HCT116 (cell line): Measurements from ENCODE around the gene IL9. TPM values are rescaled to one million over a fixed set of nuclear protein-coding genes. Genes with fewer than 3 reads are reported as not detected.

ENCODE experiments used
- ATAC-seq: fragments of 200-7000 bp; cut with Tn5 transposase; 2 replicates; pipeline ENCODE4 v1.9.1; 2020; ENCODE audit warnings: mild to moderate bottlenecking, moderate library complexity
- BruUV-seq: library from RNA; stranded (reverse); fragments of 400-500 nt; replicated peaks from 2 replicates; lab custom pipeline; 2021; lab: Mats Ljungman, UMichigan
- CTCF ChIA-PET: fragments of 300-600 bp; sonication (Branson Sonifier 250); formaldehyde crosslinking; loops from one replicate; lab custom pipeline; 2021; ENCODE audit warnings: antibody characterized with exemption; lab: Charles Lee
- POLR2A ChIA-PET: fragments of 300-600, 350-600 bp; sonication (Branson Sonifier 250); formaldehyde crosslinking; loops from one replicate; lab custom pipeline; 2021; ENCODE audit warnings: antibody characterized with exemption; lab: Charles Lee
- RAD21 ChIA-PET, 2 experiments: fragments of 300-600 bp; sonication (Branson Sonifier 250); formaldehyde crosslinking; loops; one replicate each; lab custom pipeline; 2023; ENCODE audit warnings: low total read pairs in 2 of 2; ENCODE audit not compliant: uncharacterized antibody in 2 of 2, unreplicated experiment in 2 of 2, low non-redundant PET in 1 of 2; lab: Charles Lee
- DNase-seq: peaks from one replicate; pipeline ENCODE4 v3.0.0-alpha.2; 2010; ENCODE audit warnings: low read depth, low spot score
- H2AFZ ChIP-seq: fragments of 200-600 bp; shearing (Covaris generic), sonication (generic); 2 replicates; pipeline ENCODE4 v1.6.1; 2017; ENCODE audit warnings: low read depth, mixed run types, mixed read lengths, antibody characterized with exemption, low read length; ENCODE audit not compliant: poor library complexity, severe bottlenecking
- H3K27ac ChIP-seq: 2 replicates; pipeline ENCODE4 v1.5.1; 2012; ENCODE audit warnings: low read depth, low read length
- H3K27me3 ChIP-seq: fragments of 200-600 bp; sonication (generic); 2 replicates; pipeline ENCODE4 v1.6.1; 2016; ENCODE audit warnings: mixed run types, low read length, mixed read lengths; ENCODE audit not compliant: insufficient read depth
- H3K36me3 ChIP-seq, 2 experiments: fragments of 200-500 bp in 1 of 2; fragments of 200-600 bp in 1 of 2; sonication (Bioruptor generic) in 1 of 2; sonication (generic) in 1 of 2; 2 replicates each; pipeline versions ENCODE4 v1.5.1 to v1.6.1; 2014 to 2016; ENCODE audit warnings: low read length in 2 of 2, inconsistent platforms in 1 of 2, mixed read lengths in 1 of 2, mixed run types in 1 of 2; ENCODE audit not compliant: insufficient read depth in 2 of 2, control insufficient read depth in 1 of 2
- H3K4me1 ChIP-seq, 2 experiments: fragments of 200-600 bp in 1 of 2; sonication (generic) in 1 of 2; 2 replicates each; pipeline versions ENCODE4 v1.5.1 to v1.6.1; 2012 to 2017; ENCODE audit warnings: low read length in 2 of 2, inconsistent platforms in 1 of 2, mild to moderate bottlenecking in 1 of 2, mixed read lengths in 1 of 2, mixed run types in 1 of 2, moderate library complexity in 1 of 2; ENCODE audit not compliant: insufficient read depth in 2 of 2, control insufficient read depth in 1 of 2
- H3K4me2 ChIP-seq: fragments of 200-600 bp; sonication (generic); 2 replicates; pipeline ENCODE4 v1.6.1; 2017; ENCODE audit warnings: mixed run types, low read length, mixed read lengths
- H3K4me3 ChIP-seq, 2 experiments: fragments of 200-600 bp in 1 of 2; sonication (generic) in 1 of 2; replicated peaks in 1 of 2; 2 replicates each; pipeline ENCODE4 v1.5.1; 2011 to 2016; ENCODE audit warnings: low read length in 2 of 2, control low read depth in 1 of 2, low read depth in 1 of 2, mild to moderate bottlenecking in 1 of 2, mixed read lengths in 1 of 2, mixed run types in 1 of 2
- H3K79me2 ChIP-seq: fragments of 200-600 bp; sonication (generic); 2 replicates; pipeline ENCODE4 v1.6.1; 2017; ENCODE audit warnings: mild to moderate bottlenecking, mixed run types, low read length, moderate library complexity, mixed read lengths; ENCODE audit not compliant: insufficient read depth
- H3K9ac ChIP-seq: fragments of 200-600 bp; sonication (generic); 2 replicates; pipeline ENCODE4 v1.6.1; 2016; ENCODE audit warnings: low read length, mixed read lengths
- H3K9me2 ChIP-seq: fragments of 200-600 bp; sonication (generic), shearing (Covaris generic); 2 replicates; pipeline ENCODE4 v1.6.1; 2017; ENCODE audit warnings: mixed run types, mild to moderate bottlenecking, moderate library complexity; ENCODE audit not compliant: insufficient read depth
- H3K9me3 ChIP-seq, 2 experiments: fragments of 200-500 bp in 1 of 2; fragments of 200-600 bp in 1 of 2; sonication (Bioruptor generic) in 1 of 2; sonication (generic) in 1 of 2; 2 replicates each; pipeline ENCODE4 v1.6.1; 2014 to 2017; ENCODE audit warnings: low read length in 2 of 2, mixed read lengths in 2 of 2, inconsistent platforms in 1 of 2, low read depth in 1 of 2, mild to moderate bottlenecking in 1 of 2, mixed run types in 1 of 2, moderate library complexity in 1 of 2; ENCODE audit not compliant: control insufficient read depth in 1 of 2, insufficient read depth in 1 of 2
- H4K20me1 ChIP-seq: fragments of 200-600 bp; sonication (generic), shearing (Covaris generic); 2 replicates; pipeline ENCODE4 v1.6.1; 2017; ENCODE audit warnings: mixed run types, mild to moderate bottlenecking, moderate library complexity; ENCODE audit not compliant: insufficient read depth
- TCF7L2 ChIP-seq: IDR thresholded peaks from 2 replicates; pipeline ENCODE4 v1.7.0; 2011; ENCODE audit warnings: borderline replicate concordance, inconsistent platforms; ENCODE audit not compliant: insufficient read depth, insufficient read length; ENCODE audit errors: extremely low read depth
- intact Hi-C: fragments of 100-400 bp; cut with micrococcal nuclease; formaldehyde crosslinking; loops from 2 replicates; pipeline ENCODE4 v1.10.0; 2022
- total RNA-seq: library from RNA; stranded (reverse); gene quantifications from one replicate; pipeline ENCODE4 v1.2.1, GENCODE V29; 2021; ENCODE audit not compliant: unreplicated experiment
- TF ChIP-seq, protein P1 (sequence below): IDR thresholded peaks from 2 replicates; pipeline ENCODE4 v1.6.1; 2012

The IL9 gene
- total RNA-seq, 1 experiment from 2014 or later = not detected

DNA sequence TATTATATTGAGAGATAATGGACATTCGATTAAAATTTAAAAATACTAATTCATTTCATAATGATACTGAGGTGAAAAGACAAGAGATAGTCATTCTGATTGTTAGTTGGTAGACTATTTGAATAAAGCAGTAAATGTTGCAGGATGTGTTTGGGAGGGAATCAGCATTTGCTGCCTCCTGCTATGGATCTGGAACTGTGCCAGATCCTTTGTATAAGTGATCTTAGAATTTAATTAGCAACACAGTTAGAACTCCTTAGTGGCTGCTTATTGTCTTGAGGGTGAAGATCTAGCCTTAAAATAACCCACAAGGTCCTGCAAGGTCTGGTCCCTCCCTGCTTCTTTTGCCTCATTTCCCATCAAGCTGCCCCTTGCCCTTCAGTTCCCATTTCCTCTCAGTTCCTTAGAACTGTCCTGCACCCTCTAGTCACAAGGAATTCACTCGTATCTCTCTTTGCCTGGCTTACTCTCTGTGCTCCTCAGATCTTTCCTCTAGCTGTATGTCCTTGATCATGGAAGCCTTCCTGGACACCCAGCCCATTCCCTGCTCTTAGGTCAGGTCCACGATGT is 46.6 kb upstream of the IL9 start:
- CTCF ChIA-PET = interaction anchor here (1.2 kb wide), 2 partner anchors 116 to 119 kb away, joined by 3 read pairs; no protein-coding TSS in a partner anchor
- ATAC-seq (no peak), DNase-seq (no peak)
- Histone ChIP-seq H3K9ac (no peak overlapping the region), H3K9me2 (no peaks in the 10 kb centered on the region), H3K27me3 (peaks cover 43% of the 10 kb centered on the region), H3K36me3 (no peaks in the 10 kb centered on the region), H3K9me3 (no peaks in the 10 kb centered on the region), H3K4me3 (no peak overlapping the region), H3K27ac (no peak overlapping the region), H2AFZ (no peak overlapping the region), H3K4me2 (no peak overlapping the region), H3K79me2 (no peaks in the 10 kb centered on the region), H4K20me1 (no peaks in the 10 kb centered on the region), H3K4me1 (no peaks in the 10 kb centered on the region)
- intact Hi-C loops = loop anchor here (10.0 kb wide), 1 partner anchor 273 kb away; no protein-coding TSS in a partner anchor
- RAD21 ChIA-PET = no interaction called here
- POLR2A ChIA-PET = no interaction called here
- TF ChIP-seq, protein P1, sequence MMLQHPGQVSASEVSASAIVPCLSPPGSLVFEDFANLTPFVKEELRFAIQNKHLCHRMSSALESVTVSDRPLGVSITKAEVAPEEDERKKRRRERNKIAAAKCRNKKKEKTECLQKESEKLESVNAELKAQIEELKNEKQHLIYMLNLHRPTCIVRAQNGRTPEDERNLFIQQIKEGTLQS = no peak
- BruUV-seq = no TSS peak

DNA sequence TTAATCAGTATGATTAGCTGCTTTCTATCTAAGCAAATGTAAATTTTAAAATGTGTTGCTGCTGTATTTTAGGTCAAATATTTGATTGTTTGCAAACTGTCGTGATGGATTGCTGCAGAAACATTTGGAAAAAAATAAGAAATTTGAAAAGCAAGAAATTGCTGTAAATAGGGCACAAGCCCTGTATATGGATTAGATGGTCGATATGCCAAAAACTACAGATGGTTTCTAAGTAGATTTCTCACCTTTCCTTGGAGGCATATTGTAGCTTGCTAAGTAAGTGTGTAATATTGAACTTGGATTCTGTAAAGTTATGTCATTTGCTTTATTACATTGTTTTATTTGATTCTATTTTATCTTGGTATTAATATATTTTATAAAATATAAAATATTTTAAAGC is 46.1 kb upstream of the IL9 start:
- Histone ChIP-seq H2AFZ (no peak overlapping the region), H4K20me1 (no peaks in the 10 kb centered on the region), H3K9me2 (no peaks in the 10 kb centered on the region), H3K9me3 (no peaks in the 10 kb centered on the region), H3K27ac (no peak overlapping the region)
- ATAC-seq = no peak
- no peak for TF ChIP-seq TCF7L2
- TF ChIP-seq, all 23 proteins: peak for 0
- Histone ChIP-seq H3K9ac (no peak overlapping the region), H3K27me3 (peaks cover 47% of the 10 kb centered on the region), H3K79me2 (no peaks in the 10 kb centered on the region), H3K4me1 (no peaks in the 10 kb centered on the region), H3K36me3 (no peaks in the 10 kb centered on the region), H3K4me3 (no peak overlapping the region), H3K4me2 (no peak overlapping the region)
- intact Hi-C loops = loop anchor here (10.0 kb wide), 1 partner anchor 273 kb away; no protein-coding TSS in a partner anchor
- ChIA-PET CTCF (no interaction called here), RAD21 (no interaction called here), POLR2A (no interaction called here)
- no TSS peak for BruUV-seq
- no peak for DNase-seq
